Hematopoietic multipotent progenitor cell treated with erythropoietin and hydrocortisone succinate and interleukin-3 and kit ligand, for 4 days (in vitro differentiated cells): ENCODE measurements around the gene FRMPD1.
A peak's percentile ranks its signal among the peaks of the same experiment; 100 is the strongest.

Source experiments
- DNase-seq: peaks from one replicate; pipeline ENCODE4 v3.0.0-alpha.2; 2015

Gene FRMPD1

DNA sequence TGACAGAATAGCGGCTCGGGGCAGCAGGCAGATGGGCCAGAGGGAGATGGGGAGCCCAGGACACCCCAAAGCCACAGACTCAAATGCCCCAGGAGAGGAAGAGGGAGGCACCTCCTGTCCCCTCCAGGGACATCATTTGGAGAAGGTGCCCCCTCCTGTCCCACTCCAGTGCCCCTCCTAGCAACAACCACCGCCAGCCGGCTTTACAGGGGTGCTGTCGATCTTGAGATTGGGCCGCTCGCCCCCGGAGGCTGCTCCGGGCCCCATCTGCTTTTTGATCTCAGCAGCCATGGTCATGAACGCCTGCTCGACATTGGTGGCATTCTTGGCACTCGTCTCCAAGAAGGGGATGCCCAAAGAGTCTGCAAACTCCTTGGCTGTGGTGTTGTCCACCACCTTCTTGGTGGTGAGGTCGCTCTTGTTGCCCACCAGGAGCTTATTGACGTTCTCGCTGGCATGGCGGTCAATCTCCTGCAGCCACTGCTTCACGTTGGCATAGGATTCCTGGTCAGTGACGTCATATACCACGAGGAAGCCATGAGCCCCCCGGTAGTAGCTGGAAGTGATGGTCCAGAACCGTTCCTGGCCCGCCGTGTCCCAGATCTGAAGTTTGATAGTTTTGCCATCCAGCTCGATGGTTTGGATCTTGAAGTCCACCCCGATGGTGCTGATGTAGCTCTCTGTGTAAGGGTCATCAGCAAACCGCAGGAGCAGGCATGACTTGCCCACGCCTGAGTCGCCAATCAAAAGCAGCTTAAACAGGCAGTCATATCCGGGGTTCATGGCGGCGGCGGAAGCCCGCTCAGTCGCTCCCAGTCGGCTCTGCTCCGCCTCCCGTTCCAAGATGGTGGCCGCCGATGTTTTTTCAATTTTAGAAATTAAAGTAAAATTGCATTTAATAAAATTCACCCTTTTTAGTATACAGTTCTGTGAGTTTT lies 14.0 kb upstream of the FRMPD1 start:
- DNase-seq = no peak

DNA sequence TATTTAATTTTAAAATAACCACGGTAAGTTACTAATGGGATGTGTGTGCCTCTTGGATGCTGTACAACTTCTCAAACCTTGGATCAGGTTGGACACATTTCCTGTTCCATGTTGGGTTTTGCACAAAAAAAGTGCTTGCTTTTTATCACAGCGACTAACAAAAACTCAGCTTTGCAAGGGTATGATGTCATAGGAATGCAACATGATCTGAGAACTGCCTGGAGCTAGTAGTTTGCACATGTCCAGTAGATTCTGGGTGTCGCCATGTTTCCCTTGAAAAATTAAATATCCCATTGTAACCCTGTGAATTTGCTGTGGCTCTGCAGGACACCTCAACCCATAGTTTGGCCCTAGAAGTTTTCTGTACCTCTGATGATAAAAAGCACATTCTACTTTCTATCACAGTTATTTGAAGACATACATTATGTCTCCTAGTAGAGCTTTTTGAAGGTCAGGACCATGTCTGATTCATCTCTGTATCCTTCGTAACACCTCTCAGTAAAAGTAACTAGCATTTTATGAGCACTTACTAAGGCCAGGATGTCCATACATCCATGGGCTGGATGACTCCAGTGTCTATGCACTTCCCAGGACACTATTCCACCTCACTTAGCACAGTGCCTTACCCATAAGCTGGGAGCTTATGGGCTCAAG lies 11.5 kb upstream of the FRMPD1 start:
- no peak for DNase-seq

DNA sequence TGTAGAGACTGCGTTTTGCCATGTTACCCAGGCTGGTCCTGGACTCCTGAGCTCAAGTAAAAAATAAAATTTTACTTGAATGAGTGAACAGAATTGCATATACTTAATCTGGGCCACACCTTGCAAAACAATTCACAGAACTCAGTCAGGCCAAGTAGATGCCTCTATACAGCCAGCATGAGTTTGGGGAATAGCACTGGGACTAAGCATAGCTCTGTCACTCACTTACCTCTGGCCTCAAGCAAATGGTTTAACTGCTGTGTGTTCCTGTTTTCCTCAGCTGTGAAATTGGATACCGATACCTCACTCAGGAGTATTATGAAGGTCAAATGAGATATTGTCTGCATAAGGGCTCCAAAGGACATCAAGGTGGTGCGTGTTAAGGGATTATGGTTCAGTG lies 10.9 kb upstream of the FRMPD1 start:
- DNase-seq = no peak

DNA sequence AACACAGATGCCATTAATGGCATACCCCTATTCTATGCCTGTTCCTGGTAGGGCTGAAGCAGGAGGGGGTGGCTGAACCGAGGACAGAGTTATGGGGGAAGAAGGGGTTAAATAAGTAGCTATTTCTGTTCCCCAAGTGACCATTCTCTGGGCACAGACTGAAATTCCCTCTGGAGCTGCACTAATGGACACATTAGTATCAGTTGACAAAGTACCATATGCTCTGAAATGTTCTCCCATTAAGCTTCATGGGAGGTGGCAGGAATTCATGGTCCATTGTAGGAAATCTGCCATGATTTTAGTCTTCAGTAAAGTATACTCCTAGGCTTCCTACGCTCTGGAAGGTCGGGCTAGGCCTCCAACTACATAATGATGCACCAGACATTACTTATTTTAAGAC lies 10.5 kb upstream of the FRMPD1 start:
- no peak for DNase-seq

DNA sequence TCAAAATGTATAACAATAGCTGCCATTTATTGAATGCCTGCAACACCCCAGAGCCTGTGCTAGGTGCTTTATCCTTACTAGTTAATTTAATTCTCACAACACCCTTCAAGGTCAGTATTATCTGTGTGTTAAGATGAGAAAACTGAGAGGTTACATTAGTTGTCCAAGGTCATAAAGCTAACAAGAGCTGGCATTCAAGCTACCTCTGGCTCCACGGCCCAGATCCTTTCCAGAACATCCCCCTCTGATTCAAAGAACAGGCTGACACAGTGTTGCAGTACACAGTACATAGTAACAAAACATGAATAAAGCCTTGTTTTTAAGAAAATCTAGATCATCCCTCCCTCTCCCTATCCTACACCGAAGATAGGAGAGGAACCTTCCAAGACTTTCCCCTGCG lies 9.4 kb upstream of the FRMPD1 start:
- DNase-seq = no peak

DNA sequence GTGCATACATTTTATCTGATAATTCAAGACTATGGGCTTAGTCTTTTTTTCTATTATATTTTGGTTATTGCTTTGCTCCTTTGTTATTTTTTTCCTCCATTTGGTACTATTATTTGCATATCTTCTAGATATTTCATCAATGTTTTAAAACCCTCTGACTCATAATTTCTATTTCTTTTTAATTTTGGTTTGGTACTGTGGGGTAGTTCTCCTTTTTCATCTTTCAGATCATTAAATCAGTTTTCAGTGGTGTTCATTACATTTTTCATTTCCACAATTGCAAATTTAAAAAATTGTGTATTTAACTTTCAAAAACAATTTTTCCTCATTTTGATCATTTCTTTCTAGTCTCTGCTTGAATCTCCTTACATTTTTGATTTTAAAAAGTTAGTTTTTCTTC lies 7.5 kb upstream of the FRMPD1 start:
- no peak for DNase-seq

DNA sequence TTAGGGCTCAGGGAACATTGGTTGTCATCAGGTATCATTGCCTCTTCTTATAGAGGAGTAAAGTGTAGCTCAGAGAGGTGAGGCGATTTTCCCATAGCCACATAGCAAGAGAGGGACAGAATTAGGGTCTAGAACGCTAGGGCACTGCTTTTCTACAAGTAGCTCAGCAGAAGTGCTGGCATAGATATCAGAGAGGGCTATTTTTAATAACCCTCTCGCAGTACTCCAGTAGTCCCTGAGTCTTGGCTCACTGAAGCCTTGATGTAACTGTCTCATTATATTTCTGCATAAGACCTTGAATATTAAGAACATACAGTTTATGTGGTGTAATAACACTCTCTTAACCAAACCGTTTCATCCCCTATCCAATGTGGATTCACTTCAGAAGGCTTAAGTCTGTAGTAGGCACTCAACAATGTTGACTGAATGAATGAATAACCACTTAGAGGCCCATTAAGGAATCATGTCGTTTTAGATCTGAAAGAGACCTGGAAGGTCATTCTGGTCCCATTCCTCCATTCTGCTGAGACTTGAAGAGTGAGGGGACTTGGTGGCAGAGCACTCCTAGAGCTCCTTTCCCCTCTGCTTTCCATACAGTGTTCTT lies 4.7 kb upstream of the FRMPD1 start:
- no peak for DNase-seq

DNA sequence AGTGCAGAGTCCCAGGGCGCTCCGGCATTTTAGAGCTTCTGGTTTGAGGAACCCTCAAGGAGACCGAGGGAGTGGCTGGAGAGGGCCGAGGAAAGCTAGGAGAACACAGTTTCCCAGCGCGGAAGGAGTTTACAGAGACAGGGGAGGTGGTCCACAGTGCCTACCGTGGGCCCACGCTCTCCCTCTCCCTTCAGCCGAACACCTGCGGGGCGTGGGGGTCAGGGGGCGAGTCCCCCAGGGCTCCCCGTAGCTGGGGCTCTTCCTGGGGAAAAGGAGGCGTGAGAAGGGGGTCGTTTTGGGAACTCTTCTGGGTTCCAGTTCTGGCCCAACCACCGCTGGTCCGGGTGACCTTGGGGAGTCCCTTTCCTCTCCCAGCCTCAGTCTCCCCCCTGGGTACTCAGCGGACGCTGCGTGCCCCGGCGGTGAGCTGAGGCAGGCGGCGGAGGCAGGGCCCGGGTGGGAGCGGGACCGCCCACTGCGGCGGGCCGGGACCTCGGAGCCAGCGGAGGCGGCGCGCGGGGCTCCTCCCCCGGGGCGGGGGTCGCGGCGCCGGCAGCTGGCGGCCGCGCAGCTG lies 368 bp upstream of the FRMPD1 start:
- no peak for DNase-seq

DNA sequence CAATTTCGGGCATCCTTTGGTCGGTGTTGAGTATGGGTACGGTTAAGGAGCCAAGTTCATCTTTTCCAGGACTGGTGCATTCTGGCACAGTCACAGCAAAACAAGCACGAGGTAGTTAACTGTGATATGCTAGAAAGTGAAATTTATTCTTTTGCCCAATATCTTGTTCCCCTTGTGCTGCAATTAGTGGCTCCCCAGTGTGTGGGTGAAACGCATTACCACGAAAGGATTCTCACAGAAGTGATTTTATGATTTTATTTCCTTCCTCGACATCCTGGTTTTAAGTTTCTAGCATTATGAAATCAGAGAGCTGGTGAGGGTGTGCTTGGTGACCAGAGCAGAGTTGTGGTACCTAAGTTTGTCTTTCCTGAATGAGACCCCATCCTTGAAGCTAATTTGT lies 1.5 kb downstream of the FRMPD1 start:
- no peak for DNase-seq

DNA sequence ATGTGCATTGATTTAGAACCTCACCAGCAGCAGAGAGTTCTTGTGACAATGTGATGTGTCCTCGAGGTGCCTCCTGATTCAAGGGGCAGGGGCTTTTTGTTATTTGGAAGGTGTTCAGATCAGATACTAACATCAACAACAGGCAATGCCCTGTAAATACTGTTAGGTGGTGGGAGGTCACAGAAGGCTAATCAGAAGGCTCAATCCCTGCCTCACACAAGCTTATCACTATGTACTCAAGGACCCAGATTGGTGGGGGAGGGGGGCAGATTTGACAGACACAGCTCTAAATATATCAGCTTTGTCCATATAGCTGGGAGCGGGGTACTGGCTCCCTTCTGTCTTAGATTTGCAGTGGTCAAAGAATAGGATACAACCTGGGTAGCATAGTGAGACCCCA lies 2.6 kb downstream of the FRMPD1 start:
- DNase-seq = no peak

DNA sequence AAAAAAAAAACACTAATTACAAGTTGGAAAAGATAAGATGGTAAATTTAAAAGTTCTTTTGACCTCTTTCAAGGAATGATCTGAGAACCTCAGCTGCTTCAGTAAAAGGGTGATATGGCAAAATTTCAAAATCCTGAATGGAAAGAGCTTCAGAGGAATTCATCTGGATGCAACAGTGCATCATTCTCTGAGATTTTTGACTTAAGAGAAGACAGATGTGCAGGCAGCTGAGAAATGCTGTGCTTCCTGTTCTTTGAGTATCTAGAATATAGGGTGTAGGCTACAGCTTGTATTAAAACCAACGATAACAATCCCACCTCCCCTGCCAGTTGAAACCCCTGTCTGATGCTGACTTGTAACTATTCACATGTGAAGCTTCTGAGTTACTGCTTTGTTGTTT lies 6.2 kb downstream of the FRMPD1 start:
- DNase-seq = no peak

DNA sequence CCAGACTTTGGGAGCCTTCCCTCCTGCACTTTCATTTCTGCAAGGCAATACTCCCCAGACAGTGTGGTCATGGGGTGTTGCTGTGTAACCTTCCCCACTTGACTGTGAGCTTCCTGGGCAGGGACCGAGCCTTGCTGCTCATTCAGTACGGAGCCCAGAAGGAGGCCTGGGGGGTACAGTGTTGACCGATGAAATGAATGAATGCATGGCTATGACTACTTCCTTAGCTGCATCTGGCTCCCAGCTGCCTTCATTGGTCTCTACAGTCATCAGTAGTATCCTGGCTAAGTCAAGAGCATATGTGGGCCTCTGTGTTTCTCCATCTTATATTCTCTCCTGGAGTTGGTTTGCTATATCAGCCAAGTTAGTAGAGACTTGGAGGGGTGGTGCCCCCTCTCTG lies 9.9 kb downstream of the FRMPD1 start:
- DNase-seq = no peak

DNA sequence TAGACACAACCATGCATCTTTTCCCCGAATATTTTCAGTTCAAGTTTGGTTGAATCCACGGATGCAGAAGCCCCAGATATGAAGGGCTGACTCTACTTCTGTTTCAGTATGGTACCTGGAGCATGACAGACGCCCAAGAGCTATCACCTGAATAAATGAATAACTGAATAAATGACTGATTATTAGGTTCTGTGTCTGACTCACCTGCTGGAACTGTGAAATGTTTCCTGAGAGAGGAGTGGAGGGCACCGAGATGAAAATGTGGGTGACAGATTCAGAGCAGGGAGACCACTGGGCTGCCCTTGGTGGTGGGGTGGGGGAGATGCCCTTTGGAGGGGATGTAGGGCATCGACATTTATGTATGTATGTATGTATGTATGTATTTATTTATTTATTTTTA lies 13.2 kb downstream of the FRMPD1 start:
- no peak for DNase-seq

DNA sequence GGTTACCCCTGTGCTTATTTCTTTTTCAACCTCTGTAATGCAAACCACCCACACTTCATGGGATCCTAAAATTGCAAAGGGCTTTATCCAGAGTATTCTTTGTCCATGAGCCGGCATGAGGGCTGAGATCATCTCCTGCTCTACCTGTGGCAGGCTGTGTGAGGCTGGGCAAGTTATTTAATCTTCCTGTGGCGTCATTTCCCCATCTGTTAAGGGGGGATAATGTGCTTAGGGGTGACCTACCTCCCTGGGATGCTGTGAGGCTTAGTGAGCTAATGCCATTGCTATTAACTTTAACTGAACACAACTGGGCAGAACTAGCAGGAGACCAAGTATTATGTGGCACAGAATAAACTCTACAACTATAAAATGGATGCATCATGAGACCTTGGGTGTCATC lies 17.0 kb downstream of the FRMPD1 start:
- no peak for DNase-seq

DNA sequence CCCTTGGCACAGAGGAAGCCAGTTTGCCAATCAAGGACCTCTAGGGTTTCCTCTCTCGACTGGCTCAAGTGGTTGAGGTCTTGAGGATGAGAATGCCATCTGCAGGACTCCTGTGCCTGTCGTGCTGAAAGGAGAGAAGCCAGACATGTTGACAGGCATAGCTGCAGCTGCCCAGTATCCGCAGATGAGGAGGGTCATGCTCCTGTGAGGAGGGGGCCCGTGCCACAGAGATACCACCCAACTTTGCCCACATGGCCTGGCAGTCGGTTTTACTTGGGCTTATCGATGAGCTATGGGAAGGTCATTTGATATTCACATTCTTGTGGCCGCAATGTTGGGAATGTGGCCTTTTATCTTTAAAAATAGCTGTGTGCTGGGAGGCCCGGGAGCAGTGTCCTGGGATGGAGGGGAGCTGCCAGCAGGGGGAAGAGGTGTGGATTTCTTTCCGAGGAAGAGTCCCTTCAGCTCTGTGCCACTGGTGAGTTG lies 17.4 kb downstream of the FRMPD1 start:
- DNase-seq = no peak

DNA sequence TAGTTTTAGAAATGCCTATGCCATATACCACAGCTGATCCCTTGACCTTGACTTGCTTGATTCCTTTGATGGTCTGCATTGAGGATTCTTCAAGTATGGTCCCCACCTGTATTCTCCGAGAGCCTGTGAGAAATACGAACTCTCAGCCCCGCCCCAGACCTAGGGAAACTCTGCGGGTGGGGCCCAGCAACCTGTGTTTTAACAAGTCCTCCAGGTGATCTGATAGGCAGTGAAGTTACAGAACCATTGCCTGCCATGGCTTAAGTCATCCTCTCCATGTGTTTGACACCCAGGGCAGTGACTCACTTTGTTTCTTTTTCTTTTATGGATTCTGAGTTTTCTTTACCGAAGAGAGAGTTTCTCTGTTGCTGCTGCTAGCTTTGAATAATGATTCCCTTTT lies 18.5 kb downstream of the FRMPD1 start:
- DNase-seq = no peak

DNA sequence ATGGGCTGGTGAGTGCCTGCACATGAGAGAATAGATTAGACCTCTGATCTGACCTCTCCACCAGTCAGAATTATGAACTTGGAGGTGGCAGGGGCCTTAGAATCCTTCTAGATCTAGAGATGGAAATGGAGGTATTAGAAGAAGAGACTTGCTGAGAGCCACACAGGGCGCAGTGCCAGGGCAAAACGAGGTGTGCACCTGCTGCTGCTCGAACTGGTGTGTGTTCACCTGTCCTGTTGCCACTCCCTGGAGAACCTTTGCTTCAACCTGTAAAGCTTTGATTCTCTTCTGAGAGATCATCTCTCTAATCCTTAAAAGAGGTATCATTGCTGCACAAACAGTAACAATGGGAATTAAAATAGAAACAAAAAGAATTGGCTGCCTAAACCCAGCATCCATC lies 24.9 kb downstream of the FRMPD1 start:
- DNase-seq = no peak

DNA sequence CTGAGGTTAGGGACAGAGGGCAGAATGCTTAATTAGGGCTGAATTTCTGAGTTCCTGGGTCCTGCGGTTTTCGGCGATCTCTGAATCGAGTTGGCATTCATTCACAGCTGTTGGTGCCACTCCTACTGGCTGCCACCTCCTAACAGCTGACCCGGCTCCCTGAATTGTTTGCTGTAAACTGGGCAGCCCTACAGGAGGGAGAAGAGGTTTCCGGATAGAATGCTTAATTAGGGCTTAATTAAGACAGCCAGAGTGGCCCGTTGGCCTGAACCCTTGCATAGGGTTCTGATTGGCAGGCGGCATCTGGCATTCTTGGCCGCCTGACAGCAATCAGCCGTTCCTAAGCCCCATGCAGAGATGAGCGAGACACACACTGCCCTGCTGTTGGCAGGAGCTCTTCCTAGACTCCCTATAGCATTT lies 25.7 kb downstream of the FRMPD1 start:
- no peak for DNase-seq

DNA sequence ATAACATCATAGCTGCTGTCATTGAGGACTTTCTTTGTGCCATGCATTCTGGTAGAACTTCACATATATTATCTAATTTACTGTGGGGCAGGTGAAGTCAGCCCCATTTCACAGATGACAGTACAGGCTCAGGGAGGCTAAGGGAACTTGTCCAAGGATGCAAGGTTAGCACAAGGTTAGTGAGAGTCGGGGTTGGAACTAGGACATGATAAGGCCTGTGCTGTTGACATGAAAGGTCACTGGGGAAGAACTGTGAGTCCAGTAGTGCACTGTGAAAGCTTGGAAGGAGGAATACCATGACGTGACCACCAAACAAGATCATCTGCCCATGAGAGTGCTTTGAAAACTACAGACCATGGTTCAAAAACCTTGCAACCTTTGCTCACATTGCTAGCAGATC lies 26.7 kb downstream of the FRMPD1 start:
- DNase-seq = no peak

DNA sequence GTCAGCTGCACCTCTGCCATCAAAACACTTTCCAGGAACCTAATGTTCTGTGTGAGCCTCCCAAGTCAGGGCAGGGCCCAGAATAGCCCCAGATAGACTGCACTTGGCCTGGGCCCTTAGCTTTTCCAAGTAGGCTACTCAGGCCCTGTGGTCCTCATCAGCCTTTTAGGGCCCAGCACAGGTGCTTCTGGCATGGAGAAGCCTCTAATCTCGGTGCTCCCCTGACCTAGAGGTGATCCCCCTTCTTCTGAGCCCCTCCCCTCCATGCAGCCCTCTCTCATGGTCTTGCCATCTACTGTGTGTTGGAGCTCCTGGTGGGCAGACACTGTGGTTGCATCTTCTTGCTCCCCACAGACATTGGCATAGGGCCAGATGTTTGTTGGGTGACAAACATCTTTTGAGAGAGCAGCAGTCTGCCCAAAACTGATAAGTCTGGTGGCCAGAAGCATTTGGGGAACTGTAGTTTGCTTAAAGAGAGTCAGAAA lies 28.1 kb downstream of the FRMPD1 start:
- DNase-seq = peak; percentile 97

DNA sequence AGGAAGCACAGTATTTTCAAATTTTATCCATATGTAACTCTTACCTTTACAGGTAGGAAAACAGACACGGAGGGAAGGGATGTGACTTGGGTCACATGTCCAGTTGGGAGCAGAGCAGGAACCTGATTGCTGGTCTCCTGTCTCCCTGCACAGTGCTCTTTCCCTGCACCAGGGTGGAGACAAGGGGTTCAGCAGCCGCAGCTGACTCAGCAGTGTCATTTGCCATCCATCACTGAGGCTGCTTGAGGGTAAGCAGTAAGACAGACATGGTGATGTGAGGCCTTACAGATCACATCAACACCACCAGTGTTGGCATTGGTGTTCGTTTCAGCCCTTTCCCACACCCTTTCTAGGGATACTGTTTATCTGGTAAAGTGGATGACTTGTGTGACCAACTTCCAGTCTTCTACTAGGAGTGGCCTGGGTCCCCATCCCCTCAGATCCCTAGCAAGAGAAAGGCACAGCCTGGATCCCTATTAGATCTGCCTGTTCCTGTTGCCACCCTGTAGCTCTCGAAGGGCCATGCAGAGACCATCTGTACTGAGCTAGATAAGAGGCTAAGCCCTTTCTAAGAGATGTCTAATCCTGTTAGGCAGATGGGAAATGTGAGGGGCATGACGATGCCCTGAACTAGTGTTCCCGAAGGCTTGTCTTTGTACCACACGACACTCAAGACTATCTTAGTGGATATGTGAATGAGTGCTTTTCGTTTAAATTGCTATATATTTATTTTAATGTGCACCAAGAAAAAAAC lies 29.1 kb downstream of the FRMPD1 start:
- DNase-seq = peak; percentile 86

DNA sequence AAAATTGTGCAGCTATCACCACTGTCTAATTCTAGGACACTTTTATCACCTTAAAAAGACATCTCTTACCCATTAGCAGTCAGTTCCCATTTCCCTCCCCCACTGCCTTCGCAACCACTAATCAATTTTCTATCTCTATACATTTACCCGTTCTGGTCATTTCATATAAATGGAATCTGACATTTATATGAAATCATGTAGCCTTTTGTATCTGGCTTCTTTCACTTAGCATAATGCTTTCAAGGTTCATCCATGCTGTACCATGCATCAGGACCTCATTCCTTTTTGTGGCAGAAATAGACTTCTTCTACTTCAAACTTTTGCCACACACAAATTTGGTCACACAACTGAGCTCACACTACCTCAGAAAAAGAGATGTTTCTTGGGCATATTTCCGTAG lies 32.2 kb downstream of the FRMPD1 start:
- DNase-seq = no peak
